Skeletal muscle satellite cell (primary cell): ENCODE results near the gene SP2.

Experiments used
- H3K27me3 ChIP-seq: 2 replicates; pipeline ENCODE4 v1.7.0; 2013; ENCODE audit warnings: low read length; ENCODE audit not compliant: control insufficient read depth, insufficient read depth
- H3K36me3 ChIP-seq: 2 replicates; pipeline ENCODE4 v1.7.0; 2013; ENCODE audit warnings: mild to moderate bottlenecking, control low read depth, low read length; ENCODE audit not compliant: insufficient read depth
- H3K4me1 ChIP-seq: 2 replicates; pipeline ENCODE4 v1.7.0; 2013; ENCODE audit warnings: low read length; ENCODE audit not compliant: control insufficient read depth, insufficient read depth
- H3K4me2 ChIP-seq: 2 replicates; pipeline ENCODE4 v1.7.0; 2013; ENCODE audit warnings: mild to moderate bottlenecking, low read length
- H3K4me3 ChIP-seq: 2 replicates; pipeline ENCODE4 v1.7.0; 2013; ENCODE audit warnings: low read length
- H3K9ac ChIP-seq: 2 replicates; pipeline ENCODE4 v1.7.0; 2013; ENCODE audit warnings: mild to moderate bottlenecking, low read depth, low read length, moderate library complexity
- H3K9me3 ChIP-seq: replicated peaks from 2 replicates; pipeline ENCODE4 v1.7.0; 2013; ENCODE audit warnings: mild to moderate bottlenecking, control low read depth, low read length

Gene SP2

GRCh38 chr17:47872651-47873161 is 23.3 kb upstream of the SP2 start:
- no peak overlapping the region for H3K9ac ChIP-seq
- H3K4me3 ChIP-seq: no peak overlapping the region

GRCh38 chr17:47873200-47874090 is 22.6 kb upstream of the SP2 start:
- Histone ChIP-seq H3K4me2 (no peak overlapping the region), H3K9ac (no peak overlapping the region), H3K27me3 (peaks cover 74% of the 10 kb centered on the region), H3K4me3 (no peak overlapping the region), H3K4me1 (peaks cover 4% of the 10 kb centered on the region), H3K36me3 (no peaks in the 10 kb centered on the region), H3K9me3 (no peaks in the 10 kb centered on the region)

More at GRCh38 chr17:47872651-47873161, 23.3 kb upstream of the SP2 start:
- H3K4me1 ChIP-seq: no peaks in the 10 kb centered on the region
- H3K4me2 ChIP-seq: no peak overlapping the region
- H3K36me3 ChIP-seq: no peaks in the 10 kb centered on the region
- peaks cover 75% of the 10 kb centered on the region for H3K27me3 ChIP-seq
- H3K9me3 ChIP-seq: no peaks in the 10 kb centered on the region

- H3K4me3 ChIP-seq: no peak overlapping the region
- H3K27me3 ChIP-seq: peaks cover 57% of the 10 kb centered on the region
- no peaks in the 10 kb centered on the region for H3K36me3 ChIP-seq
- no peak overlapping the region for H3K4me2 ChIP-seq
- H3K9me3 ChIP-seq: no peaks in the 10 kb centered on the region
- peaks cover 8% of the 10 kb centered on the region for H3K4me1 ChIP-seq
- no peak overlapping the region for H3K9ac ChIP-seq
These were observed 20.7 kb upstream of the SP2 start for GRCh38 chr17:47875011-47875985.

- H3K4me3 ChIP-seq: no peak overlapping the region
- H3K4me2 ChIP-seq: no peak overlapping the region
- no peaks in the 10 kb centered on the region for H3K36me3 ChIP-seq
- H3K27me3 ChIP-seq: peaks cover 37% of the 10 kb centered on the region
- peaks cover 15% of the 10 kb centered on the region for H3K4me1 ChIP-seq
- H3K9me3 ChIP-seq: no peaks in the 10 kb centered on the region
- no peak overlapping the region for H3K9ac ChIP-seq
These were observed 18.5 kb upstream of the SP2 start for GRCh38 chr17:47877368-47878034.

GRCh38 chr17:47878203-47879027 is 17.6 kb upstream of the SP2 start:
- Histone ChIP-seq H3K4me3 (no peak overlapping the region), H3K27me3 (peaks cover 28% of the 10 kb centered on the region)

GRCh38 chr17:47879028-47879585 is 16.9 kb upstream of the SP2 start:
- H3K4me2 ChIP-seq: peak overlapping the region; percentile 16
- H3K4me3 ChIP-seq: no peak overlapping the region
- H3K9me3 ChIP-seq: no peaks in the 10 kb centered on the region
- H3K9ac ChIP-seq: no peak overlapping the region
- H3K4me1 ChIP-seq: peaks cover 19% of the 10 kb centered on the region
- H3K27me3 ChIP-seq: peaks cover 22% of the 10 kb centered on the region
- H3K36me3 ChIP-seq: no peaks in the 10 kb centered on the region

More at GRCh38 chr17:47878203-47879027, 17.6 kb upstream of the SP2 start:
- no peaks in the 10 kb centered on the region for H3K36me3 ChIP-seq
- H3K9ac ChIP-seq: no peak overlapping the region
- H3K4me1 ChIP-seq: peaks cover 19% of the 10 kb centered on the region
- H3K4me2 ChIP-seq: peak overlapping the region; percentile 16
- no peaks in the 10 kb centered on the region for H3K9me3 ChIP-seq

- peaks cover 19% of the 10 kb centered on the region for H3K4me1 ChIP-seq
- H3K4me2 ChIP-seq: no peak overlapping the region
- H3K4me3 ChIP-seq: no peak overlapping the region
- H3K9me3 ChIP-seq: no peaks in the 10 kb centered on the region
- H3K27me3 ChIP-seq: peaks cover 15% of the 10 kb centered on the region
- no peak overlapping the region for H3K9ac ChIP-seq
- H3K36me3 ChIP-seq: no peaks in the 10 kb centered on the region
These were observed 16.1 kb upstream of the SP2 start for GRCh38 chr17:47879776-47880454.

GRCh38 chr17:47882247-47882646 is 13.8 kb upstream of the SP2 start:
- peak overlapping the region; percentile 52 for H3K4me3 ChIP-seq

GRCh38 chr17:47882695-47883588 is 13.1 kb upstream of the SP2 start:
- Histone ChIP-seq H3K9me3 (no peaks in the 10 kb centered on the region), H3K4me2 (peak overlapping the region; percentile 69), H3K27me3 (peaks cover 4% of the 10 kb centered on the region), H3K9ac (peak overlapping the region; percentile 30), H3K4me1 (peaks cover 19% of the 10 kb centered on the region), H3K36me3 (no peaks in the 10 kb centered on the region), H3K4me3 (peak overlapping the region; percentile 52)

More at GRCh38 chr17:47882247-47882646, 13.8 kb upstream of the SP2 start:
- H3K9ac ChIP-seq: peak overlapping the region; percentile 30
- H3K27me3 ChIP-seq: peaks cover 8% of the 10 kb centered on the region
- no peaks in the 10 kb centered on the region for H3K36me3 ChIP-seq
- H3K9me3 ChIP-seq: no peaks in the 10 kb centered on the region
- peak overlapping the region; percentile 69 for H3K4me2 ChIP-seq
- H3K4me1 ChIP-seq: peaks cover 19% of the 10 kb centered on the region
